Glomerular visceral epithelial cell (primary cell): ENCODE data around the gene FOXO1.

ENCODE experiments used
- DNase-seq: peaks from one replicate; pipeline ENCODE4 v3.0.0-alpha.2; 2016; ENCODE audit errors: extremely low spot score

FOXO1 gene

DNA sequence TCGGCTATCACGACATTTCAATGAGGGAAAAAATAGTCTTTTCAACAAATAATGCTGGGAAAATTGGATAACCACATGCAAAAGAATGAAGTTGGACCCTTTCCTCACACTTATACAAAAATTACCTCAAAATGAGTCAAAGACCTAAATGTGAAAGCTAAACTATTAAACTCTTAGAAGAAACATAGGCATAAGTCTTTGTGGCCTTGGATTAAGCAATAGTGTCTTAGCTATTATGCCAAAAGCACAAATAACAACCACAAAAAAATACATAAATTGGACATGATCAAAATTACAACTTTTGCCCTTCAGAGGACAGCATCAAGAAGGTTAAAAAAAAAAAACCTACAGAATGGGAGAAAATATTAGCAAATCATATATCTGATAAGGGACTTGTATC, 156.6 kb downstream of the FOXO1 start:
- no peak for DNase-seq

DNA sequence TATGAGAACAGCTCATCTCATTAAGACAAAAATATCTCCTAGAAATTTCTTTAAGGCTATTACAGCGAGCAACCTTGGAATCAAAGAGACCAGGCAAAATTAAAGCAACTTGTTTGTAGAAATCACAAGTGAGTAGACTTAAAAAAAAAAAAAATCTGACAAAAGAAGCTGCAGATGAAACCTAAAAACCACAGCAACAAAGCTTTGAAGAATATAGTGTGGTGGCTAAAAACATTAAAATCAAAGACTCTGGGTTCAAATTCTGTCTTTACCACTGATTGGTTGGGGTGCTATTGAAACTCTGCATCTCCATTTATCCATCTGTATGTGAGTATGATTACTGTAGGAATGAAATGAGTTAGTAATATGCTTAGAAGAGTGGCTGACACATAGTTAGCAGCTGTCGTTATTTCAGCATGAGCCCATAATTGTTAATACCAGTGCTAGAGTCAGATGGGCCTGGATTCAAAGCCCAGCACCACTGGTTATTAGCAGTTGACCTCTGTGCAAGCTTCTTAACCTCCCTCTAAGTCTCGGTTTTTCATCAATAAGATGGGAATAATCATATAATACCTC, 157.6 kb downstream of the FOXO1 start:
- no peak for DNase-seq

DNA sequence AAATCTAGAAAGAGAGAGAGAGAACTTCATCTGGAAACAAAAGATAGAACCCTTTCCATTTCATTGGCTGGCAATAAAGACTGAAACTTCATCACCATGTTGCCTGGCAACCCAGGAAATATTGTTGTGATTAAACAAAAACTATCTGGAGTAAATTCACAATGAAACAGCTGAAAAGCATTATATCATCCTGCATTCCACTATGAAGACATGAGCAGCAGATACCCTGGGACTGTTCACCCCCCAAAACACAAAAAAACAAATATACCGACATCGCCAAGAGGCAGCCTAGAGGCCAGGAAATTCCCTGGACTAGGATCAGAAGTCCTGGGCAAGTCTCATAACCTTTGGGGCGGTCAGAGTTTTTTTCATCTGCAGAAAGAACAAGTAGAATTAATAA, 158.3 kb downstream of the FOXO1 start:
- DNase-seq: peak; percentile 42

DNA sequence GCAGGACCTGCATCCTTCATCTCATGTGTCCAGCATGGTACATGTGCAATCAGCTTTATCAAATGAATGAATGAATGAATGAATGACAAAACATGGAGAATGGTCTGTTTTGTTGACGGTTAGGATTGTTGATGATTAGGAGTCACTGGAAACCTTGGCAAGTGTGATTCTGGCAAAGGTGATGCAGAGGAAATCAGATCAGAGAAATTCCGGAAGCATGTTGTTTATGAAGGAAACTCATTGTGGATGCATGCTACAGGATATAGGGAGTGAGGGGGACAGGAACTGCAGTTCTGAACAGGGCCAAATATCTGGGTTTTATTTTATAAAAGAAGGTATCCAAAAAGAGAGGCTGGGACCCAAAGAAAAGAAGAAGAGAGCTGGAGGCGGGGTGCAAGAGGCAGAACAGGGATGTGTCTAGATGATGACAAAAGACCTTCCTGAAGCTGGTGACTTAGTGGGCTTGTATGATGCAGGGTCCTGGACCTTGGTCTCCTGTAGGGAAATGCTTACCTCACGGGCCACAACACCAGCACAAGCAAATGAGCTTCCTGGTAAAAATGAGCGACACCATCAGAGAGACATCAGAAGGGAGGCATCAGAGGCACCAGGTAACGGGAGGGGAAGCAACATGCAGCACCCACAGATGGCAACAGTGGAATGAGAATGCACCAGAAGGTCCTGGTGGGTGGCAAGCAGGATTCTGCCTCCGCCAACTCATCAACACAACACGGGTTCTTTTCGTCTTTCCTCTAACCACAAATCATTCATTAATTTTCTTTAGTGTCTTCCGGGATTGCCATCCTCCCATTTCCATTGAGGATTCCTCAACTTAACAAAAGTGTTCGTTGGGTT, 159.6 kb downstream of the FOXO1 start:
- peak; percentile 56 for DNase-seq
